Adipocyte (in vitro differentiated cells): Measurements from ENCODE around the gene HYAL1.
"Not testable (repeated sequence)": the region's sequence is repeated elsewhere in the genome, so short reads cannot be mapped to it uniquely, and the experiment has no call there.

ENCODE experiments used
- DNase-seq: peaks from one replicate; pipeline ENCODE4 v3.0.0-alpha.2; 2015; ENCODE audit warnings: low read depth
- H3K27me3 ChIP-seq: replicated peaks from 2 replicates; pipeline ENCODE4 v1.7.0; 2013; ENCODE audit warnings: mild to moderate bottlenecking, low read length, moderate library complexity; ENCODE audit not compliant: control insufficient read depth, insufficient read depth
- H3K36me3 ChIP-seq: 2 replicates; pipeline ENCODE4 v1.7.0; 2013; ENCODE audit warnings: low read length, mild to moderate bottlenecking, moderate library complexity; ENCODE audit not compliant: control insufficient read depth, insufficient read depth, severe bottlenecking
- H3K4me1 ChIP-seq: 2 replicates; pipeline ENCODE4 v1.7.0; 2013; ENCODE audit warnings: mild to moderate bottlenecking, low read length, moderate library complexity; ENCODE audit not compliant: control insufficient read depth, insufficient read depth
- H3K4me3 ChIP-seq: 2 replicates; pipeline ENCODE4 v1.7.0; 2013; ENCODE audit warnings: mild to moderate bottlenecking, low read length, moderate library complexity
- H3K9ac ChIP-seq: 2 replicates; pipeline ENCODE4 v1.7.0; 2013; ENCODE audit warnings: mild to moderate bottlenecking, low read length, moderate library complexity
- H3K9me3 ChIP-seq: 2 replicates; pipeline ENCODE4 v1.7.0; 2013; ENCODE audit warnings: mild to moderate bottlenecking, low read length, moderate library complexity; ENCODE audit not compliant: control insufficient read depth

The HYAL1 gene

DNA sequence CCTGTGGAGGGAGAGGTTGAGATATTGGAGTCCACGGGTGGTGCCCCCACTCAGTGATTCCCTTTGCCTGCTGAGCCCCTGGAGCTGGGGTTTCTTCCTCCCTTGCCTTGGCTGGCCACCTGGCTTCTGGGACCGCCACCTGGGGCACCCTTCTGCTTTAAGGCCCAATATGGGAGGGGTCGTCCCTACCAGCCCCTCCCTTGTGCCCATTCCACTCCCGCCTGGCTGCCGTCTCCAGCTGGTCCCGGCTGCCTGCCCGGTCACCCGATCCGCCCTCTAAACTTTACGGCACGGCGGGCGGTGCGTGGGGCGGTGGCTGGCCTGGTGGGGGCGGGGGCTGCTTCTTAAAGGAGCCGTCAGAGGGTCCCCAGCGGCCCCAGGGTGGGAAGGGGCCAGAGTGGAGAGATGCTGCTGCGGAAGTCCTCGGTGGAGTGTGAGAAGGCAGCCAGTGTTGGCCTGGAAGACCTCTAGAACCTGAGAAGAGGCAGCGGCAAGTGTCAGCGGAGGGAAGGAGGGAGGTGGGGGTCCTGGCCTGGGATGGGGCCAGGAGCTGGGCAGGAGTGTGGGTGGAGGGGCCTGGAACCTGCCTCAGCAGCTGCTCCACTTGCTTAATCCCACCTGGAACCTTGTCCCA is 36.0 kb downstream of the HYAL1 start:
- peak; percentile 68 for DNase-seq
- no peaks in the 10 kb centered on the region for H3K36me3 ChIP-seq
- H3K9me3 ChIP-seq, result no peaks in the 10 kb centered on the region
- peak overlapping the region; percentile 65 for H3K4me3 ChIP-seq
- H3K9ac ChIP-seq, result peak overlapping the region; percentile 79
- H3K4me1 ChIP-seq, result peaks cover 50% of the 10 kb centered on the region
- no peaks in the 10 kb centered on the region for H3K27me3 ChIP-seq

DNA sequence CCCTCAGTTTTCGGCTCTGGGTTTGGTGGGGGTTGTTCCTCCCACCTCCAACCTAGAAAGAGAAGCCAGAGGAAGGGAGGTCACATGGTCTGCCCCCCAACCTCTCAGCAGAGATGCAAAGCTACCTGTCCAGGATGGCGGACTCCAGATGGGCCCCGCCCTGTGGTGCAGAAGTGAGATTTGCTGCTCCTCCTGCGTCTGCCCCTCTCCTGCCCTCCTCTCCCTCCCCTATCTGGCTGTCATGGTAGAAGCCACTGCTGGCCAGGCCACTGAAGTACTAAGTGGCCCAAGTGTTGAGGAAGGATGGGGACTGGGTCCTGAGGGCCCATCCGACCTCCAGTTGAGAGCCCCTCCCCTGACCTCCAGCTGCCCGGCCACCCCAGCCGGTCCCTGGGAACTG is 36.5 kb downstream of the HYAL1 start:
- peak overlapping the region; percentile 79 for H3K9ac ChIP-seq
- no peaks in the 10 kb centered on the region for H3K36me3 ChIP-seq
- peak overlapping the region; percentile 65 for H3K4me3 ChIP-seq
- H3K27me3 ChIP-seq, result no peaks in the 10 kb centered on the region
- no peaks in the 10 kb centered on the region for H3K9me3 ChIP-seq
- peaks cover 50% of the 10 kb centered on the region for H3K4me1 ChIP-seq
- DNase-seq, result no peak

DNA sequence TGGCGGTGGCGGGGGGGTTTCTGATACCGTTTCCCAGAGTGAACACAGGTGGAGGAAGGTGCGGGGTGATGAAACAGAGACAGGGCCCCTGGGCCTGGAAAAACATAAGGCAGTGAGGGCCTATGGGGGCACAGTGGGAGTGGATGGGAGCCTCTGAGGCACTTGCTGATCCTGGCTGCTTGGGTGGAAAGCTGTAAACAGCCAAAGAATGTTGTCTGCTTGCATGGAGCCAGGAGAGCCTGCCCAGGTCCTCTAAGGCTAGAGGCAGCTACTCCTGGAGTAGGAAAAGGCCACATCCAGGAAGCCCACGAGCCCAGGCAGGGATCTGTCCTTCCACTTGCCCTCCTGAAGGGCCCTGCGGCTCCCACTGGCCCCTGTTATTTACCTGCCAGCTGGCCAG is 37.4 kb downstream of the HYAL1 start:
- Histone ChIP-seq H3K9ac (no peak overlapping the region), H3K27me3 (no peaks in the 10 kb centered on the region), H3K36me3 (no peaks in the 10 kb centered on the region), H3K4me1 (peaks cover 57% of the 10 kb centered on the region), H3K4me3 (no peak overlapping the region), H3K9me3 (no peaks in the 10 kb centered on the region)
- no peak for DNase-seq

DNA sequence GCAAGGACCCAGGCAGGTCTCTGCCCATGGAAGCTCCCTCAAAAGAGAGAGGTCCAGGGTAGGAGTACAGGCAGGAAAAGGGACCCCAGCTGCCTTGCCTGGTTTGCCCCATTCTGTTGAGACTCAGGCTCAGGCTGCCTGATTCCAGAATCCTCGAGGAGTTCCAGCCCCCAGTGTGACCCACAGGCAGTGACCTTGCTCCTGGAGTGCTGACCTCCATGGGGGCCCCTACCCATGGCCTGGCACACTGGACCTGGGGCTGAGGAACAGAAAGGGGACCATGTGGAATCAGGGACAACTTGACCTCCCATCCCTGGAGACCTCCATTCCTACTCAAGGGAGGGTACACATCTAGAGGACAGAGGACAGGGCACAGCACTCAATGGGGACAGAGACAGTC is 37.8 kb downstream of the HYAL1 start:
- Histone ChIP-seq H3K4me1 (peaks cover 61% of the 10 kb centered on the region), H3K36me3 (no peaks in the 10 kb centered on the region), H3K4me3 (no peak overlapping the region), H3K9ac (no peak overlapping the region), H3K9me3 (no peaks in the 10 kb centered on the region), H3K27me3 (no peaks in the 10 kb centered on the region)
- DNase-seq, result no peak

DNA sequence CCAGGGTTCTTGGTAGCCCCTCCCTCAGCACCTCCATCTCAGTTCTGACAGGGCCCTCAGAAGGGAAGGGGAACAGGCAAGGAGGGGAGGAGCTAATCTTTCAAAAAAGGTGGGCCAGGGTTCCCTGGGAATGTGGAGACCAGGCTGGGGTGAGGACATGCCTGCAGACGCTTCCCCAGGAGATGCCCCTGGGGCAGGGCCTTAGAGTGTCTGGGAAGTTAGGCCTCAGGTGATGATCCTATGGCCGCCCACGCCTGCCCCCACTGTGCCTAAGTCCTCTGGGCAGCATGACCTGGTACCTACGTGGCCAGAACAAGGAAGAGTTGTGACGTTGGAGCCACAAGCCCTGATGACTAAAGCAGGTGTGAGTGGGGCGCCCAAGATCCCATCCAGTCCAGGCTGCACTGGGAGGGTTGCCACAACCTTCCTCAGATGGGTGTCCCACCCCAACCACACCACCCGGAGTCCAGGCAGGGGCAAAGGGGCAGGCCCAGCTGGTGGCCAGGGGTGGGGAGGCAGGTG is 38.3 kb downstream of the HYAL1 start:
- H3K4me1 ChIP-seq, result peaks cover 62% of the 10 kb centered on the region
- H3K9ac ChIP-seq, result peak overlapping the region; percentile 29
- no peak for DNase-seq
- H3K27me3 ChIP-seq, result no peaks in the 10 kb centered on the region
- no peak overlapping the region for H3K4me3 ChIP-seq
- no peaks in the 10 kb centered on the region for H3K36me3 ChIP-seq
- H3K9me3 ChIP-seq, result no peaks in the 10 kb centered on the region

DNA sequence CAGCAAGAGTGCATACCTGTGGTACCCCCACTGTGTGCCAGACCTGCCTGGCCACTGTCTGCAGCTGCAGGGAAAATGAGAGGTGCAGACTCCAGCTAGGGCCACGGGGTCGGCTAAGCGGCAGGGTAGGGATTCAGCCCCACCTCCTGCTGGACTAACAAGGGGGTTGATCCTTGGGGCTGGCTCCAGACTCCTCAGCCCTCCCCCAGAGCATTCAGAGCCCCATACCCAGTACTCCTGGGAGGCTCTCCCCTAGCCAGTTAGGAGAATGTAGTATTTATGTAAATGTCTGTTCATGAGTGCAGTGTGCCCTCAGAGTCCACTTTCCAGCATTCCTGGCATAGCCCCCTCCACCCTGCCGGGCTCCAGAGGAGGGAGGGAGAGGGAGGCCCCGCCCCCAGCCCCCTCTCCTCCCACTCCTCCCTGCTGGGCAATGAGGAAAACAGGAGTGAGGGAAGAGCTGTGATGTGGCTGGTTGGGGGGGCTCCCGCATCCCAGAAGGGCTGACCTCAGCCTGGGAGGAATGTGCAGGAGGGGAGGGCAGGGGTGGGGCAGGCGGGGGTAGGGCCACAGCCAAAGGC is 38.9 kb downstream of the HYAL1 start:
- Histone ChIP-seq H3K4me1 (peaks cover 60% of the 10 kb centered on the region), H3K9ac (peak overlapping the region; percentile 38), H3K4me3 (no peak overlapping the region), H3K27me3 (no peaks in the 10 kb centered on the region), H3K36me3 (no peaks in the 10 kb centered on the region), H3K9me3 (no peaks in the 10 kb centered on the region)
- peak; percentile 93 for DNase-seq

DNA sequence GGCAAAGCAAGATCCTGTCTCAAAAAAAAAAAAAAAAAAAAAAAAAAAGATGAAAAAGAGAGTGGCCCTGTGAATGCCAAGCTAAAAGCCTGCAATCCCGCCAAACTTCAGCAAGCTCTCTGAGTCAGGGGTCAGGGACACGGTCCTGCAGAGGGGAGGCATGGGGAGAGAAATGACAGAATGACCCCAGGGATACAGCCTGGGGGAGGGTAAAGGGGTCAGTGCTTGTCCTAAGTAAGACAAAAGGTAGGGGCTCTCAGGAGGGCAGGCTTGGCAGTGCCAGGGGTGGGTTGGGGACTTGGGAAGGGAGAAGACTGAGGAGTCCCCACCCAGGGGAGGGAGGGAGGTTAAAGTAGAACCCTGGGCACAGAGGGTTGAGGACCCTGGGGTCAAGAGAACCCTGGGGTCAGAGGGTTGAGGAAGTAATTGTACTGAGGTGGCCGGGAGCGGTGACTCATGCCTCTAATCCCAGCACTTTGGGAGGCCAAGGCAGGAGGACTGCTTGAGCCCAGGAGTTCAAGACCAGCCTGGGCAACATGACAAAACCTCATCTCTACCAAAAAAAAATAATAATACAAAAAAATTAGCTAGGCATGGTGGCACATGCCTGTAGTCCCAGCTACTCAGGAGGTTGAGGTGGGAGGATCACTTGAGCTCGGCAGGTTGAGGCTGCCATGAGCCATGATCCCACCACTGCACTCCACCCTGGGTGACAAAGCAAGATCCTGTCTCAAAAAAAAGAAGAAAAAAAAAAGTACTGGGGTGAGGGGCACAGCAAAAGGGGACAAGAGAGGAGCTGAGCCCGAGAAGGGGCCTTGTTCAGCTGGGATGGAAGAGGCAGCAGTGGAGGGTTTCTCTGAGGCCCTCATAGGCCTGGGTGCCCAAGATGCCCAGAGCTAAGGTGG is 39.6 kb downstream of the HYAL1 start:
- peak overlapping the region; percentile 38 for H3K9ac ChIP-seq
- H3K9me3 ChIP-seq, result no peaks in the 10 kb centered on the region
- H3K4me1 ChIP-seq, result peaks cover 53% of the 10 kb centered on the region
- no peaks in the 10 kb centered on the region for H3K27me3 ChIP-seq
- peaks cover under 1% of the 10 kb centered on the region for H3K36me3 ChIP-seq
- no peak for DNase-seq
- no peak overlapping the region for H3K4me3 ChIP-seq

DNA sequence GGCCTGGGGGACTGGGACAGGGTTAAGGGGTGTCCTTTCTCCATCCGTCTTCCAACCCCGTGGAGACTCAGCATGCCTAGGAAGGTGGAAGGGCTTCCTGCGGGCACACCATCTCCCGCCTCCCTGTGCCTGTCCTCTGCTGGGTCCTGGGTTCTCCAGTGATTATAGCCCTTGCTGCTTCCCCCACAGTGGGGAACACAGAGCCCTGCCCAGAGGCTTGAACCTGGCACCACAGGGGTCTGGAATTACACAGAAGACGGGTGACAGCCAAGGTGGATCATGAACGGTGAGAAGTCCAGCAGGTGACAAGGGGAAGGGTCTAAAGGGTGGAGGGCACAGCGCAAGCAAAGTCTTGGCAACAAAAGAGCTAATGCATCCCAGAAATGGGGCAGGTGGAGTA is 40.6 kb downstream of the HYAL1 start:
- no peak for DNase-seq
- H3K27me3 ChIP-seq, result no peaks in the 10 kb centered on the region
- H3K9me3 ChIP-seq, result no peaks in the 10 kb centered on the region

DNA sequence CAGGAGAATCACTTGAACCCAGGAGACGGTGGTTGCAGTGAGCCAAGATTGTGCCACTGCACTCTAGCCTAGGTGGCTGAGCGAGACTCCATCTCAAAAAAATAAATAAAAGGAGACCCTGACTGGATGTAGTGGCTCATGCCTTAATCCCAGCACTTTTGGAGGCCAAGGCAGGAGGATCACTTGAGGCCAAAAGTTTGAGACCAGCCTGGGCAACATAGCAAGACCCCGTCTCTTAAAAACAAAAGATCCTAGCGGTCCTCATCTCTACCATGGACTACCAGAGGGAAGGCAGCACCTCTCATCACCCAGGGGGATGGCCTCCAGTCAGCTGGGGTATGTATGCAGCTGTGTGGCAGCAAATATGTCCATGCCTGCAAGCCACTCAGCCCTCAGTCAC is 41.2 kb downstream of the HYAL1 start:
- not testable (repeated sequence) for H3K9me3 ChIP-seq, DNase-seq, H3K27me3 ChIP-seq, H3K4me3 ChIP-seq, H3K9ac ChIP-seq
- H3K36me3 ChIP-seq, result peaks cover 14% of the 10 kb centered on the region
- H3K4me1 ChIP-seq, result peaks cover 43% of the 10 kb centered on the region

More for the DNA sequence above, 40.6 kb downstream of the HYAL1 start:
- Histone ChIP-seq H3K36me3 (peaks cover 10% of the 10 kb centered on the region), H3K9ac (no peak overlapping the region), H3K4me1 (peaks cover 48% of the 10 kb centered on the region), H3K4me3 (no peak overlapping the region)

DNA sequence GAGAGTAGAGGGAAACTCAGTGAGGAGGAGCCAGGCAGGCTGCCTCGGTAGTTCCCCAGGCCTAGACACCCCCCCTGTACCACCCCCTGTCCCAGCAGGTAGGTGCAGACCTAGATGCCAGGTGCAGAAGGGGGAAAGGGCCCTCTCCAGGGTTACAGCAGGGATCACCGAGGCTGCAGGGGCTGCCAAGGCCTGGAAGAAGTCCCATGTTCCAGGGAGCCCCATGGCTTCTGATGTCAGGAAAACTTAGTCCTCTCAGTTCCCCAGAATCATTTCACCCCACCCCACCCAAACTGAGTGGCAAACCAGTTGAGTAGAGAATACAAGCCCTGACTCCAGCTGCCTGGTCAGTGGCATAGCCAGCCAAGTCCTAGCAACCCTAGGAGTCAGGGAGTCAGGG is 41.9 kb downstream of the HYAL1 start:
- Histone ChIP-seq H3K9ac (peak overlapping the region; percentile 87), H3K4me3 (no peak overlapping the region), H3K36me3 (peaks cover 21% of the 10 kb centered on the region), H3K4me1 (peaks cover 39% of the 10 kb centered on the region), H3K9me3 (no peaks in the 10 kb centered on the region), H3K27me3 (no peaks in the 10 kb centered on the region)
- no peak for DNase-seq

DNA sequence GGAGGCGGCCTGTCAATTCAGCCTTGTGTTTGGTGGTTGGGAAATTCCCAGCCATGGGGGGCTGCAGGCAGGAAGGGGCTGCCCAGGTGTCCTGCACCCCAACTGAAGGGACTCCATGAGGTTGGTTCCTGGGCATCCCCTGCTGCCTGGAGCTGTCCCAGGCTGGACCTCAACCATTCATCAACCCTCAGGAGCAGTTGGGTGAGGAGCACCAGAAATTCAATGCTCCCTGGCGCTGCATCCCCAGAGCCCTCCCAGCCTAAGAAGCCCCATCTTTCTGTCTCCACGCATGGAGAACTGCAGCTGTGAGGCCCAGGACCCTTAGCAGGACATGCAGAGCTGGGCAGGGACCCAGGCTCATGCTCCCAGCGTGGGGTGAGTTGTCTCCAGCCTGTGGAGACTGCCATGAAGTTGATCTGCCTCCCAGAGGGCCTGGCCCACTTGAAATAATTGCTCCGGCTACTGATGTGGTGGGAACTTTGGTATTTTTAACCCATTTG is 42.4 kb downstream of the HYAL1 start:
- no peaks in the 10 kb centered on the region for H3K9me3 ChIP-seq
- H3K4me3 ChIP-seq, result peak overlapping the region; percentile 76

More for the DNA sequence above, 42.4 kb downstream of the HYAL1 start:
- Histone ChIP-seq H3K36me3 (peaks cover 26% of the 10 kb centered on the region), H3K9ac (peak overlapping the region; percentile 87), H3K4me1 (peaks cover 39% of the 10 kb centered on the region), H3K27me3 (no peaks in the 10 kb centered on the region)
- DNase-seq, result peak; percentile 16
